ENCODE results near the gene RAVER2.
"Not testable (repeated sequence)": the region's sequence is repeated elsewhere in the genome, so short reads cannot be mapped to it uniquely, and the experiment has no call there.

RAVER2 gene

GRCh38 chr1:64748222-64748621 is 3.3 kb downstream of the RAVER2 start:
- no peak for DNase-seq (ENCODE audit: low read depth in 2 of 2)

GRCh38 chr1:64748706-64749105 is 3.8 kb downstream of the RAVER2 start:
- DNase-seq (ENCODE audit: low read depth in 2 of 2), result no peak

- DNase-seq (ENCODE audit: low read depth in 2 of 2), result no peak
These were observed 5.2 kb downstream of the RAVER2 start for GRCh38 chr1:64750092-64750491.

DNA sequence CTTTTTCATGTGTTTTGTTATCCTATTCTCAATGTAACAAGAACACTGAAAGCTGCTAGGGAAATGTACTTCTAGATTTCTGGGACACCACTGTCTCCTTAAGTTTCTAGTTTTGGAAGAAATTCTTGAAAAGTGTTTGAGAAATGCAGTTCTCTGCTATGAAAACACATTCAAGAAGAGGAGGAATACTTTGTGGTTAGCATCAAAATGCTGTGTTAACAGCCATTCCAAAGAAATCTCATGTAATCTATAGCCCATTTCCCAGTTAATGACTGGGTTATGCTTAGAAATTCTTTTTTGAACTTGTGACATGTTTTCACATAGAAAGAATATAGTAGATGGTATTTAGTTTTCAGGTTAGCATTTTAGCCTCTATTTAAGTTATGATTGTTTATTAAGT is 6.0 kb downstream of the RAVER2 start:
- DNase-seq (ENCODE audit: low read depth in 2 of 2), result no peak

- DNase-seq (ENCODE audit: low read depth in 2 of 2), result no peak
These were observed 9.3 kb downstream of the RAVER2 start for GRCh38 chr1:64754173-64754572.

GRCh38 chr1:64755361-64755760 is 10.5 kb downstream of the RAVER2 start:
- no peak for DNase-seq (ENCODE audit: low read depth in 2 of 2)

GRCh38 chr1:64756770-64757169 is 11.9 kb downstream of the RAVER2 start:
- no peak for DNase-seq (ENCODE audit: low read depth in 2 of 2)

DNA sequence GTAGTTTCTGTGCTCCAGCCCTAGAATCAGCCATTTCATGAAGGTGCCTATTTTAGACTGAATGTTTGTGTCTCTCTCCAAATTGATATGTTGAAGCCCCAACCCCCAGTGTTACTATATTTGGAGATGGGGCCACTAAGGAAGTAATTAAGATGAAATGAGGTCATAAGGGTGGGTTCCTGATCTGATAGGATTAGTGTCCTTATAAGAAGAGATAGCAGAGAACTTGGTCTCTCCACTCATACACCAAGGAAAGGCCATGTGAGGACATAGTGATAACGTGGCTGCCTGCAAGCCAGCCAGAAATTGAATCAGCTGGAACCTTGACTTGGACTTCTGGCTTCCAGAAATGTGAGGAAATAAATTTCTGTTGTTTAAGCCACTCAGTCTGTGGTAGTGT is 12.3 kb downstream of the RAVER2 start:
- no peak for DNase-seq (ENCODE audit: low read depth in 2 of 2)

DNA sequence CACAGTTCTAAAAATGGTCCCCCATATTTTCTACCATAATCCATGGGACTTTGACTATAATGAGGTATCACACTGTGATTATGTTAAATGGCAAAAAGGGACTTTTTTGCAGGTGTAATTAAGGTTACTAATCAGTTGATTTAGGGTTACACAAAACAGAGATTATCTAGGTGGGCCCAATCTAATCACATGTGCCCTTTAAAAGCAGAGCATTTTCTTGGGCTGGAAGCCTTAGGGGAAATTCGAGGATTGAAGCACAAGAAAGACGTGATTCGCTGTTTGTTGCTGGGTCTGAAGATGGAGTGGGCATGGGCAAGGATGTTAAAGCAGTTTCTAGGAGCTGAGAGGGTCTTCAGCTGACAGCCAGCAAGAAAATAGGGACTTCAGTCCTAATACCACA is 13.4 kb downstream of the RAVER2 start:
- DNase-seq (ENCODE audit: low read depth in 2 of 2), result no peak

DNA sequence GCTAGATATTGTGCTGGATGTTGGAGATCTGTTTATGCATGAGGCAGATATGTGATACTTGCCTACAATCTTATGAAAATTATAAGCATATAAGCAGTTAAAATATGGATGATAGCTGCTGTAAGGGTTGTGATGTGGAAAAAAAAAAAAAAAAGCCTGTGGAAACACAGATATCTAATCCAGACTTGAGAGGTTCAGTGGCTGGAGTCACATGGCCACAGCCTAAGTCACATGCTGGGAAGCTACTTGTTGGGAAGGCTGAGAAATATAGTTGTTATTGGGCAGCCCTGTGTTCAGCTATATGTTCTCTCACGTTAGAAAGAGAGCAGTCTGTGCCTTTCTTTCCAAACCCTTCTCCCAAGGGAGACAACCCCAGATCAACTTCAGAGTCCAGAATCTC is 15.1 kb downstream of the RAVER2 start:
- DNase-seq (ENCODE audit: low read depth in 2 of 2), result no peak

DNA sequence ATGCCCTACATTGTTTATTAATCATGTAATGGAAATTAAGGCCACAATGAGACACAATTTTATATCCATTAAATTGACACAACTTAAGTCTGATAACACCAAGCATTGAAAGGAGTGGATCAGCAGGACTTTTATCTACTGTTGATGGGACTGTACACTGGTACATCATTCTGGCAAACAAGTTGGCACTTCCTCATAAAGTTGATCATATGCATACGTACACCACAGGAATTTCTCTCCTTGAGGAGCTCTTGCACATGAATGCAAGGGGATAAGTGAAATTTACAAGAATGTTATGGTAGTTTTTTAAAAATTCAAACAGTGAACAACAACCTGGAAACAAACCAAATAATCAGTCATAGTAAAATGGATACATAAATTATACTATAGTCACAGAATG is 20.1 kb downstream of the RAVER2 start:
- no peak for DNase-seq (ENCODE audit: low read depth in 2 of 2)

- DNase-seq (ENCODE audit: low read depth in 2 of 2), result no peak
These were observed 21.0 kb downstream of the RAVER2 start for GRCh38 chr1:64765826-64766225.

- DNase-seq (ENCODE audit: low read depth in 2 of 2), result no peak
These were observed 21.6 kb downstream of the RAVER2 start for GRCh38 chr1:64766429-64766828.

GRCh38 chr1:64769482-64769881 is 24.6 kb downstream of the RAVER2 start:
- DNase-seq (ENCODE audit: low read depth in 2 of 2), result no peak

GRCh38 chr1:64769971-64770370 is 25.1 kb downstream of the RAVER2 start:
- DNase-seq (ENCODE audit: low read depth in 2 of 2), result no peak

DNA sequence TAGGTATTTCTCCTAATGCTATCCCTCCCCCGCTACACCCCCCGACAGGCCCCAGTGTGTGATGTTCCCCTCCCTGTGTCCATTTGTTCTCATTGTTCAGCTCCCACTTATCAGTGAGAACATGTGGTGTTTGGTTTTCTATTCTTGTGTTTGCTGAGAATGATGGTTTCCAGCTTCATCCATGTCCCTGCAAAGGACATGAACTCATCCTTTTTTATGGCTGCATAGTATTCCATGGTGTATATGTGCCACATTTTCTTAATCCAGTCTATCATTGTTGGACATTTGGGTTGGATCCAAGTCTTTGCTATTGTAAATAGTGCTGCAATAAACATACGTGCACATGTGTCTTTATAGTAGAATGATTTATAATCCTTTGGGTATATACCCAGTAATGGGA is 28.4 kb downstream of the RAVER2 start:
- DNase-seq (ENCODE audit: low read depth in 2 of 2), result not testable (repeated sequence)

GRCh38 chr1:64775113-64775512 is 30.2 kb downstream of the RAVER2 start:
- DNase-seq (ENCODE audit: low read depth in 2 of 2), result no peak

DNA sequence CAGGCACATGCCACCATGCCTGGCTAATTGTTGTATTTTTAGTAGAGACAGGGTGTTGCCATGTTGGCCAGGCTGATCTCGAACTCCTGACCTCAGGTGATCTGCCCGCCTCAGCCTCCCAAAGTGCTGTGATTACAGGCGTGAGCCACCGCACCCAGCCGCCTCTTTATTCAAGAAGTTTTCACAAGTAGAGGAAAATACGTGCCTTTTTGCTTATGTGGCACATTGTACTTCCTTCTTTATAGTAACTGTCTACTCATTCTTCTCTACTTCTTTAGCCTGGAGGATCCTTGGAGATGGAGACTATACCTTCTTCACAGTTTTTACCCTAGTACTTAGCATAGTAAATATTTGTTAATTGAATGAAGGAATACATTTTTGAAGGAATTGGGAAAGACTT is 37.2 kb downstream of the RAVER2 start:
- not testable (repeated sequence) for DNase-seq (ENCODE audit: low read depth in 2 of 2)

GRCh38 chr1:64782848-64783247 is 38.0 kb downstream of the RAVER2 start:
- DNase-seq (ENCODE audit: low read depth in 2 of 2), result not testable (repeated sequence)

GRCh38 chr1:64790832-64791487 is 46.1 kb downstream of the RAVER2 start:
- no peak for DNase-seq (ENCODE audit: low read depth in 2 of 2)

DNA sequence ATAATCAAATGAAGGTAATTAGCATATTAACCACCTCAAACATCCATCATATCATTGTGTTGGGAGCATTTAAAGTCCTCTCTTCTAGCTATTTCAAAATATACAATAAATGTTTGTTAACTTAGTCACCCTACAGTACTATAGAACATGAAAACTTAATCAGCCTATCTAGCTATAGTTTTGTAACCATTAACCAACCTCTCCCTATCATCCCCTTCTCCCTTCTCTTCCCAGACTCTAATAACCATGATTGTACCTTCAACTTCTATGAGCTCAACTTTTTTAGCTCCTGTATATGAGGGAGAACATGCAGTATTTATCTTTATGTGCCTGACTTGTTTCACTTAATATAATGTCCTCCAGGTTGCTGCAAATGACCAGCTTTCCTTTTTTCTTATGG is 54.0 kb downstream of the RAVER2 start:
- DNase-seq (ENCODE audit: low read depth in 2 of 2), result no peak

GRCh38 chr1:64801851-64802523 is 57.1 kb downstream of the RAVER2 start:
- no peak for DNase-seq (ENCODE audit: low read depth in 2 of 2)

DNA sequence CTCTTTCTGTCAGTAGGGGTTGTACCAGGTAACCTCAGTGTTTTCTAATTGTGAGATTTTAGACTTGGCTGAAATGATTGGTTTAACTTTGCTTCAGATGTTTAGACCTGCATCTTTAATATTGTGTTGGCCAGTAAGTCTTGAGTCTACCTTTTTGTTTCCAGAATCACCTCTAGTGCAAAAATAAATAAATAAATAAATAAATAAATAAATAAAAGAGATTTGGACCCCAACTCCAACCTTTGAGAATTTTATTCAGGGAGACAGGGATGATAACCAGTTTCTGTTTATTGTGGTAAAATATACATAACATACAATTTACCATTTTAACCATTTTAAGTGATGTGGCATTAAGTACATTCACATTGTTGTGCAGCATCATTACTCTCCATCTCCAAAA is 64.4 kb downstream of the RAVER2 start:
- DNase-seq (ENCODE audit: low read depth in 2 of 2), result no peak

GRCh38 chr1:64810001-64810400 is 65.1 kb downstream of the RAVER2 start:
- no peak for DNase-seq (ENCODE audit: low read depth in 2 of 2)
